HG03432 (cell line): ENCODE data around the gene MINDY3.

Experiments used
- ATAC-seq: cut with Tn5 transposase; IDR thresholded peaks from one replicate; pipeline ENCODE4 v1.9.1; 2021; ENCODE audit warnings: mild to moderate bottlenecking, moderate library complexity; ENCODE audit not compliant: unreplicated experiment

MINDY3 gene

GRCh38 chr10:15739254-15739970, 120.9 kb downstream of the MINDY3 start:
- ATAC-seq = no peak

- no peak for ATAC-seq
Observed at GRCh38 chr10:15738270-15738925, 121.9 kb downstream of the MINDY3 start.

GRCh38 chr10:15737656-15738055, 122.7 kb downstream of the MINDY3 start:
- ATAC-seq = no peak

- ATAC-seq = no peak
Observed at GRCh38 chr10:15735763-15736162, 124.5 kb downstream of the MINDY3 start.

- no peak for ATAC-seq
Observed at GRCh38 chr10:15730341-15730740, 130.0 kb downstream of the MINDY3 start.

GRCh38 chr10:15729890-15730289, 130.4 kb downstream of the MINDY3 start:
- ATAC-seq = no peak
